DMS79 (cell line): ENCODE measurements around the gene CBX2.

Experiments
- DNase-seq: peaks from one replicate; lab custom pipeline; 2025; lab: John Stamatoyannopoulos, UW

The CBX2 gene

DNA sequence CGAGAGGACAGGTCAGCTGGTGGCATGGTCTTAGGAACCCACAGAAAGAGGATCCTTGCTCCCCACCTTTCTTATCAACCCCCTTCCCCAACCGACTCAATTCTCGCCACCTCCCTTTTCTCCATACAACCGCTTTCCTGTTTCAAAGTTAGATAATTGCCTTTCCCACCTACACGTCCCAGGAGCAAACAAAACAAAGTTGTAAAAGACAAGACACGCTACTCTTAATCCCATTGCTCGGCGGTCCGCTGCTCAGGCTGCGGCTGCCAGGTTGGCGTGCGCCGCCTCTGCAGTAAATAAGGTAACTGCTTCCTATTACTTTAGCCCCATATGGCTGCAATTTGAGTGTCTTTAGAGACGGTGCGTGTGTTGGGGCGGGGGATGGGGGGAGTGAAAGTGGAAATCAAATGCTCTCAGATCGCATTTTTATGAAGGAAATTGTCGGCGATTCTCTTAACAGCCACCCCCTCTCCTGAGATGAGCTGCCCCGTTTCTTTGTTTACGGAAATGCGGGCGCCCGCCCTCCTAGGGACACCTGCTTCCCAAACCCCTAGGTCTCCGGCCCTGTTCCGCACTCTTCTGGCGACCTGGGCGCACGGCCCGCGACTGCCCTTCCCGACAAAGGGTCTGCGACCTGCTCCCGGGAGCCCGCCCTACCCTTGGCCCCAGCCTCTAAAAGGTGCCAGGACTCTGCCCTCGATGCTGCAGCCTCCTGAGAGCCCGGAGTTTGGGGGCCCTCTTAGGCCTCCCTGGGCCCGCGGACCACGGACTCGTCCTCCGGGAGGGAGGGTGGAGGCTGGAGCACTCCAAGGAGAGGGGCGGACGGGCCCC, 22.6 kb downstream of the CBX2 start:
- no peak for DNase-seq

GRCh38 chr17:79801156-79802038, 23.4 kb downstream of the CBX2 start:
- DNase-seq = no peak

GRCh38 chr17:79802039-79802735, 24.2 kb downstream of the CBX2 start:
- DNase-seq = no peak

DNA sequence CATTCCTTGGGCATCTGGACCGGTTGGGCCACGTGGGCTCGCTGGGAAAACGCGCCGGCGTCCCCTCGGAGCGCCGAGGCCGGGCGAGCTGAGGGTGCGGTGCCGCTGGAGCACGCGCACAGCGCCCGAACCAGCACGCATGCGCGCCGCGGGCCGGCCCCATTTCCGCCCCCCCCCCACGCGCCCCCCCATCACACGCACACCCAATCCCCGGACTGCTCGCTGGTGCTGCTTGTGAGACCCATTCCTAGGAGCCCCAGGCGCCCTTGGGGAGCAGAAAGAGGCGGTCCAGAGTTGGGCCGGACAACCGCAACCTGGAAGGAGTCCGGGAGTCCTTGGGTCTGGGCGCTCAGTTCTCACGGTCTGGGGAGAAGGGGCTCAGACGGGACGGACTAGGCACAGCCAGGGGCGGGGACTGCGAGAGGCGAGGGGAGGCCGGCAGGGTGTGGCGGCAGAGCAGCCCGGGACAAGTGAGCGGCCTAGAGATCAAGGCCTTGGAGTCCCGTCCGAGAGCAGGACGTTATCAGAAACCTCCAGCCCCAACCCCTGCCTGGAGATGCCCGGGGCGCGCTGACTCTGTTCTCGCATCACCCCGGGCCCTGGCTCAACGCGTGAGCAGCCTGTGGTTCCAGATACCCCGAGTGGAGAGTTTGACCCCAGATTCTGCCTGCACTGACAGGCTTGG, 24.9 kb downstream of the CBX2 start:
- DNase-seq = no peak

DNA sequence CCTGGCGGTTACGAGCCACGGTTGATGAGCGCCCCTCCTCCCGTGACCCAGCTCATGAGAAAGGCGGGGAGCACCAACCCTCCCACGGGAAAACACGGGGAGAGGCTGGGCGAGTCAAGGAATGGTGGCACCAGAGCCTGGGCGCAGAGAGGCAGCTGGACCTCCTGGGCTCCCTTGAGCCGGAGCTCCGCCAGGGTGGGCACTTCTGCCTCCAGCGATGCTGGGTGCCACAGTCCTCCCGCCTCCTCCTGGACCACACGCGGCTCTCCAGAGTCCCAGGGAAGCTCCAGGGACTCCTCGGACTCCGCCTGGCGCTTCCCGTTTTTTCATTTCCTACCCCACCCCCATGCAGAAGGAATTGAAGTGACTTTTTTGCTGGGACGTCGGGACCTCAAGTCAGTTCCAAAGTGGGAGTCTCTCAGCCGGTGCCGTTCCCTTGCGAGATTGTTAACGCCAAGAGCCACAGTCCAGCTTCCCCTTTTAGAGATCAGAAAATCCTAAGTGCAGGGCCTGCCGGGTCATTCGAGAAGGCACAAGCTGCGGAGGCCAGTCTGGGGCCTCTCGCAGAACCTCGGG, 25.6 kb downstream of the CBX2 start:
- DNase-seq = no peak

DNA sequence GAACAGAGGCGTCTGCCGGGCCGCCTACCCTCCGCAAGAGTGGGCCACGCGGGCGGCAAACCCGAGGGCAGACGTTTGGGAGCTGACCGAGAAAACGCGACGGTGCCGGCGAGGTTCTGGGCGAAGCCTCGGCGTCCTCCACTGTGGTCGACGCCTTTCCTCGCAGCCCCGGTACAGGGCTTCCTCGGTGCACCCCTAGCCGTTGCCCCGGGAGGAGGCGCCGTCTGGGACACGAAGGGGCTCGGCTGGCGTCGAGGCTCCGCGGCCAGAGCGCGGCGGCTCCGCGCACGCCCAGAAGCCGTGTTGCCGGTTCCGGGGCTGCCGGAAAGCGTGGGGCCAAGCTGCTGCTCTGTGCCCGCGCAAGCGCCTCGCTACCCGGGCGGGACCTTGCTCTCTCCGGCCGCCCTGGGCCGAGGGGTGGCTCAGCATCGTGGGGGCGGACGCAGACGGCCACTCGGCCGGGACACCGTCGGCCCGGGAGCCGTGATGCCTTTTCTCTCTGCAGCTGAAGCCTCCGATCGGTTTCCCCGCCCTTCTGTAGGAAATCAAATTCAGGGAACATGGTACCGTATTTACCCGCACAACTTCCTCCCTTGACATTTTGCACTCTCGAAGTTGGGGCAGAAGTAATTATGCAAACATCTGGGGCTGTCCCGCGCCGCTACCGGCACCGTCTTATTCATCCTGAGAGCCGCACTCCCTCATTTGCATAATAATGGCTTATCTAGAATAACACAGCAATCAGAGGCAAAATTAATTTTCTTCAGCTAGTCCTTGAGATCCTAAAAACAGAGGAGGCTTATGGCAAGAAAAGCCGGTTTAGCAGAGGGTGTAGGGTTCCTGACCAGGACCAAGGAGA, 26.3 kb downstream of the CBX2 start:
- DNase-seq = no peak

DNA sequence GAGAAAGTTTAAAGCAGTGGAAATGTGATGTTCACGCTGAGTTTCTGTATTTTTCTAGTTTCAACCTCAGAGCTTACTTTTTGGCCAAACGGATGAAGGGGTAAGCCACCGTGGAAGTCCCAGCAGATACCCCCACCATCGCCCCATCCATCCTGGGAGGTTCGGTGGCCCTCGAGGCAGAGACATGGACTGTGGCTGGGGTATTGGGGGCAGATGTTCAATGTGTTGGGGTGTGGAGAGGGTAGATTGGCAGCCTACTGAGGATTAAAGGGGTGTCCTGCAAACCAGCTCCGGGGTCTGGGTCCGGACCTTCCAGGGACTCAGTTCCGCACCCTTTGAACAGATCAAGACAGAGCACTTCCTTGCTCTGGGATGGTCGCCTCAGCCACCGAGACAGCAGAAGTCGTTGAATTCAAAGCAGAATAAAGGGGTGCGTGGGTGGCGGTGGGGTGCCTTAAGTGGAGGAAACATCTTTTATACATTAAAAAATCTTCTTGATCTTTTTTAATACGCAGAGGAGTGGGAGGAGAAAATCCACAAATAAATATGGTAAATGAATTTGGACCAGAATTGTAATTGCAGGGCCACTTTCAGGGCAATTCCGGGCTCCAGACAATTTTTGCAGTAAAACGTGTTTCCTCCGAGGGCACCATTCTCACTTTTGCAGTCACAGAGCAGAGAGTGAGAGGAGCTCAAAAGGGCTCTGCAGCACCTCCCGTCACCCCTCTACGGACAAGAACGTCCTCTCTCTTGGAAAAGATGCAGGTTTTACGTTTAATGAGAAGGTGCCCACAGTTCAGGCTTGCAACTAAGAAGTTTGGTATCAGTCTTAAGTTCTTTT, 27.1 kb downstream of the CBX2 start:
- DNase-seq = no peak

DNA sequence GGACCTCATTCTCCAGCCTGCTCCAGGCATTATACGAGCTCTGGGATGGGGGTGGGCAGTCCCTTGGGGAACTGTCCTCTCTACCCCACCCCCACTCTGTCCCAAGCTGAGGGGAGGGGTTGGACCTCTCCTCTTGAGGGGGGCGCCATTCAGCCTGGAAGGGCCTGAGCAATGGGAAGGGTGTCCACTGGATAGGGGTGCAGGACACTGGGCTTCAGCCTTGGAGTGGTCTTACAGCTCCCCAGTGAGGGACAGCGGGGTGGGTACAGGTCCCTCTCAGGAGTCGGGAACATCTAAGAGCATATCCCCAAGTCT, 28.5 kb downstream of the CBX2 start:
- no peak for DNase-seq

DNA sequence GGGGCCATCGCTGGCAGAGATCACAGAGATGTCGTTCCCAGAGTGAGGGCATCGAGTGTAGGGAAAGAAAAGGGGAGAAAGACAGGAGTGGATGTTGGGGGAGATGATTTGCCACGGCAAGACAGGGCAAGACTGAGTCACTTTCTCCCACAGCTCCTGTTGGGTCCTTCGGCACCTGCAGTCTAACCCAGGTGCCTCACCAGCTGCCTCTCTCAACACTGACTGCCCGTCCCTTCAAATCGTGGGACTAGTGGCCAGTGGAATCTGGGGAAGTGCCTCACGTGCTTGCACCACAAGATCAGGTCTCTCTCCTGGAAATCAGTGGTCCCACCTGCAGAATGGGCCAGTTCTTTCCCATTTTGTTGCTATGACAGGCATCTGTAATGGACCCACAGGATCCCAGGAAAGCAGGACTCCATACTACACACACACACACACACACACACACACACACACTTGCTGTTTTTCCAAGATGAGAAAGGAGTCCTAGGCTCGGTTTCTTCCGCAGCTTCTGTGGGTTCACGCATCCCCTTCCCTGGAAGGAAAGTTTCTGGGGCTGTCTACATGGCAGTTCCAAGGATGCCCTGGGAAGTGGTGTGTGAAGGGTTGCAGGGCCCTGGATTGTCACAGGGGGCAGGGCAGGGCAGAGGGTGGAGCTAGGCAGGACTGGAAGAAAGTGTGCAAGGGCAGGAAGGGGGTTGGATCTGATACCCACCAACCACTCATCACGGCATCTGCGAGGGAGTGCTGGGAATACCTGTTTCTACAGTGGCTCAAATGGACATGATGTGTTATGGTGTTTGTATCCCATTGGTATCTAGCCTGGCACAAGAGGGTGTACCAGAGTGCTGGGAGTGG, 29.1 kb downstream of the CBX2 start:
- no peak for DNase-seq

DNA sequence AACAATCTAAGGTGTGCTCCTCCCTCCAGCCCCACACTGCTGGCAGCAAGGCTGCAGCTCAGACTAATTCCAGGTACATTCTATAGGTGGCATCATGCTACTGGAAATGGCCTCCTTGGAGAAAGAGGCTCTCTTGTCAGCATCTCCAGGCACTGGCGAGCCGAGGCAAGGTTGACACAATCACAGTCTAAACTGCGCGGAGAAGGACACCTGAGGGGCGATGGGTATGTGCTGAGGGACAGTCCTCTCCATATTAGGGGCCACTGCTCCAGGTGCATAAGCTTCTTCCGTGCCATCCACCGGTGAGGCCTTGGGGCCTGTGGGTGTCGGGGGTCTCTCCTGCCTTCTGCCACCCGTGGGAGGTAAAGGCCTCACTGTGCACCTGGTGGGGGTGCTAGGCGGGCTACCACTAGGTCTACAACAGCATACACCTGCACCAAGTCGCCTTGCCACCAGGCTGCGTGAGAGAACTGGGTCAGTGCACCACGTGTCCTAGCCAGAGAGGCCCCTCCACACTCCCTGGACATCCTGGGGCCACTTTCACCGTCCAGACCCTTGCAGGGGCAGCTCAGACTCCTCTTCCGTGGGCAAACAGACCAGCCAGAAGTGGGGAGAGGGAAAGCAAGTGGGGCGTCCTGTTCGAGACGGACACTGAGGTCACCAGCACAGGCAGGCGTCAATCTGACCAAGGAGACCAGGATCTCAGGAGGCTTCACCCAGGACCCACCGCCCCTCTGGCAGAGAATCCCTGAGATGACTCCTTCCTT, 31.0 kb downstream of the CBX2 start:
- peak; percentile 56 for DNase-seq

DNA sequence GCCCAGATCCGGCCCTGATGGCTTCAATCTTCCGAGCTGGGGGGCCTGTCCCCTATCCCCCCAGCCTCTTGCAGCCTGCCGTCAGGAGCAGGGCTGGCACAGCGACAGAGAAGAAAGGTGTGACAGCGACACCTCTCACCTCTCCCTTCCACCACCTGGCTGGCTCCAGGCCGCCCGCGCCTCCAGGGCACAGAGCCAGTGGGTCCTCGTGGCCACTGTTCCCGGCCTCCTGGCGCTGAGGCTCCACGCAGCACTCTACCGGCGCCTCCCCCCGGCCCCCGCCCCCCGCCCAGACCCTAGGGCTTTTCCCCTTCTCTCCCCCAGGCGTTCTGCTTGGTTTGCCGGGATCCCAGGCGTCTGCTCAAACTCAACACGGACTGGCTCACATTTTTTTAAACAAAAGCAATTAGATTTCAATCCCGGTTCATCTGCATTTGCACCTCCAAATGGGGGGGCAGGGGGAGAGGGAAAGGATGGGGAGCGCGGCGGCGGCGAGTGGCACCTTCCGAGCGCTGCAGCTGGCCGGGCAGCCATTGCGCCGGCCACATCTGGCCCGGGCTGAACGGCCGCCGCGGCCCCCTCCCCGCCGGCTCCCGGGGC, 31.7 kb downstream of the CBX2 start:
- peak; percentile 33 for DNase-seq

- DNase-seq = peak; percentile 52
Measured at GRCh38 chr17:79810130-79811010, 32.4 kb downstream of the CBX2 start.

GRCh38 chr17:79811011-79811867, 33.3 kb downstream of the CBX2 start:
- DNase-seq = peak; percentile 34

DNA sequence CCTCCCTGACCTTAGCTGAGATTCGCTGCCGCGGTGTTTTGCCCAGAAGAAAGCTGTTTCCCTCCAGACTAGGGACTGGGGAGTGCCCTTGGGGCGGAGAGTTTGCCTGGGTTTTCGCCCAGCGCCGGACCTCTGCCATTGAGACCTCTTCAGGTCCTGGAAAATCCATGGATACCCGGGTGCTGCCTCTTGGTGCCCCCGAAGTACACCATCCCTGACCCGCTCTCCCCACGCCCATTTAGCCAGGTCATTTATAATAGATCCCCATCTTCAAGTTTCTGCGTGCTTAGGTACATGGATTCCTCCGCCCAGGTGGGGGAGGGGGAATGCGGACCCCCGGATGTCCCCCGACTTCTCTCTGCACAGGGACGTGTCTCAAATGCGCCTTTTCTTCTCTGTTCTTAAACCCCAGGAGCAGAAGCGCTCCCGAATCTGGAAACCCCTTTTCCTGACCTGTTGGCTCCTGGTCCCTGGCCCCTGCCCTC, 34.0 kb downstream of the CBX2 start:
- DNase-seq = no peak
